GM21717 (cell line): Measurements from ENCODE around the gene CACNA1I.

Source experiments
- ATAC-seq: cut with Tn5 transposase; IDR thresholded peaks from one replicate; pipeline ENCODE4 v1.9.1; 2021; ENCODE audit warnings: mild to moderate bottlenecking, moderate library complexity; ENCODE audit not compliant: unreplicated experiment

The CACNA1I gene

DNA sequence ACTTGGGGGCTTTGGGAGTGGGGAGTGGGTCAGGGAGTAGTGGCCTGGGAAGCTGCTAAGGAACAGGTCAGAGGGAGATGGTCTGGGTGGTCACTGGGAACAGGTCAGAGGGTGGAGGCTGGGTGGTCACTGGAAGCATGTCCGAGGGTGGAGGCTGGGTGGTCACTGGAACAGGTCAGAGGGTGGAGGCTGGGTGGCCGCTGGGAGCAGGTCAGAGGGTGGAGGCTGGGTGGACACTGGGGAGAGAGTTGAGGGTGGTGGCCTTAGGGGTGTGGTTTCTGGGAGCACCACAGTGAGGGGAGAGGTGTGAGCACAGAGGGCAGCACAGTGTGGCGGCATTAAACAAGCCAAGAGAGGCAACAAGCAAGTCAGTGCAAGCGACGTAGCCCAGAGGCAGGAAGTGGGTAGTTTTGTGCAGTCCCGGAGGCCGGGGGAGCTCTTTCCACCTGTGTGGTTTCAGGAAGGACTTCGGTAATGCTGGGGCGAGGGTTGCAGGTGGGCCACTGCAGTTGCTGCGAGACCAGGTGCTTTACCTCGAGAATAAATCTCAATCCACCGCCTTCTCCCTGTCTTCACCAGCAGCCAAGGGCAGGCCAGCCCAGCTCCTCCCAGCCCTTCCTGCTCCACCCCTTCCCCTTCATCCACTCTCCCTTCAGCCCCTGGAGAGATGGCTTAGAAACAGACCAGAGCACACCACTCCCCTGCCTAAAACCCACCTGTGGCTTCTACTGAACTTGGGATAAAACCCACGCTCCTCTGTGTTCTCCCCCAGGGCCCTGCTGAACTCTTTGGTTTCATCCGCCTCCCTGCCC is 3.2 kb upstream of the CACNA1I start:
- no peak for ATAC-seq

GRCh38 chr22:39568278-39568981 is 2.1 kb upstream of the CACNA1I start:
- no peak for ATAC-seq

DNA sequence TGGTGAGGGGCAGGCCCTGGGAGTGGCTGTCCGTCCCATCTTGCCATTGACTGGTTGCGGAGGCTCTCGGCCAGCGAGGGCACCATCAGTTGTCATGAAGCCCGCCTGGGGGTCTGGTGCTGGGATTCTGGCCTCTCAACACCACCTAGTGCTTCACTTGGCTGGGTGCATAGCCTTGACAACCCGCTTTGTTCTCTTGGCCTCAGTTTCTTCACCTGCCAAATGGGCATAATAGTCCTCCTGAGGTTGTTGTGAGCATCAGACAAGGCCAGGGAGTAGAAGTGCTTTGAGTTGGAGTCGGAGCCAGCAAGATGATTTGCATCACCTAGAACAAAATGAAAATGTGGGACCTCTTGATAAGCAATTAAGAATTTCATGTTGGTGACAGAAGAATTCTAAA is 1.5 kb upstream of the CACNA1I start:
- no peak for ATAC-seq

DNA sequence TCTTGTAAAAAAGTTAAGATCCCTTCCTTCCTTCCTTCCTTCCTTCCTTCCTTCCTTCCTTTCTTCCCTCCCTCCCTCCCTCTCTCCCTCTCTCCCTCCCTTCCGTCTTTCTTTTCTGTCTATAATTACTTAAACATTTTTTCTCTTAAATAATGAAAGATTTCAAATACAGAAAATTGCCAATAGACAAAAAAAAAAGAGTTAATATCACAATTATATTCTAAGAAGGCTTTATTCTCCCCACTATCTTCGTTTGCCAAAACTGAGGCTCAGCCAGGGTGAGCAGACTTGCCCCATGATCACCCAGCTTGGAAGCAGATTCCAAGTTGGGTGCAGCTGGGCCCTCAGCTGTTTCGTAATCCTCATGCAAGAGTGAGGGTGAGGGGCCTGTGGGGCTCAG is 327 bp upstream of the CACNA1I start:
- no peak for ATAC-seq

GRCh38 chr22:39571538-39571937 is 985 bp downstream of the CACNA1I start:
- no peak for ATAC-seq

- ATAC-seq = no peak
These were observed 4.4 kb downstream of the CACNA1I start for GRCh38 chr22:39574779-39575551.

- ATAC-seq = no peak
These were observed 4.9 kb downstream of the CACNA1I start for GRCh38 chr22:39575552-39575825.

- ATAC-seq = no peak
These were observed 5.5 kb downstream of the CACNA1I start for GRCh38 chr22:39576027-39576426.

- no peak for ATAC-seq
These were observed 6.8 kb downstream of the CACNA1I start for GRCh38 chr22:39577366-39577765.

- ATAC-seq = no peak
These were observed 7.3 kb downstream of the CACNA1I start for GRCh38 chr22:39577900-39578299.

DNA sequence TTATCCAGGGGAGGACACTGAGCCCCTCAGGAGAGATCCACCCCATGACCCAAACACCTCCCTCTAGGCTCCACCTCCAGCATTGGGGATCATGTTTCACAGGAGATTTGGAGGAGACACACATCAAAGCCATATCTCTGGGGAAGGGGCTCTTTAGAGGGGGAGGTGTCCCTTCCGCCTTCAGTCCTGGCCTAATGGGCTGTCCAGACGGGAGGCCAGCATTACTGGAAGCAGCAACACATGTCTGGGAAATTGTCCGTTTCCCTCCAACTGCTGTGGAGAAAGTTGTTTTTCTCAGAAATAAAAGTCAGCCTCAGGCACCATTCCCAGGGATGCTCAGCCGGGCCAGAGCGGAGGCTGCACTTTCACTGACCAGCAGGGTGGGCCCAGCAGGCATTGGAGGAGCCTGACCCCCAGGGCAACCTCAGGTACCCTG is 9.5 kb downstream of the CACNA1I start:
- ATAC-seq = no peak

GRCh38 chr22:39580795-39581194 is 10.2 kb downstream of the CACNA1I start:
- ATAC-seq = no peak

DNA sequence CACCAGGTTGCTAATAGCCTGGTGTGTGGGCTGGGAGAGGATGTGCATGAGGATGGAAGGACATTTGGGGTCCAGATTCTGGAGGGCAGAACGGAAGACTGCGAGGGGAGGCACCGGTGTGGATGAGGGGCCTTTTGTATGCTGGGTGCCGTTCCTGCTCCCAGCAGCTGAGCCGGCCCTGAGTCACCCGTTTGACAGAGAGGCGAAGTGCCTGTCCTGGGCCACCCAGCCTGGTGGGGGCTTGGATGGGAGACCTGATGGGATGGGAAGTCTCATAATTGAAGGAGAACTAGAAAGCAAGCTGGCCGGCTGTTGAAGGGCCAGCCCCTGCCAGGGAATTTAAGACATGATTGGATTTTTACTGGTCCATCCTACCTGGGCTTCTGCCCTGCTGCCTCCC is 10.8 kb downstream of the CACNA1I start:
- no peak for ATAC-seq

DNA sequence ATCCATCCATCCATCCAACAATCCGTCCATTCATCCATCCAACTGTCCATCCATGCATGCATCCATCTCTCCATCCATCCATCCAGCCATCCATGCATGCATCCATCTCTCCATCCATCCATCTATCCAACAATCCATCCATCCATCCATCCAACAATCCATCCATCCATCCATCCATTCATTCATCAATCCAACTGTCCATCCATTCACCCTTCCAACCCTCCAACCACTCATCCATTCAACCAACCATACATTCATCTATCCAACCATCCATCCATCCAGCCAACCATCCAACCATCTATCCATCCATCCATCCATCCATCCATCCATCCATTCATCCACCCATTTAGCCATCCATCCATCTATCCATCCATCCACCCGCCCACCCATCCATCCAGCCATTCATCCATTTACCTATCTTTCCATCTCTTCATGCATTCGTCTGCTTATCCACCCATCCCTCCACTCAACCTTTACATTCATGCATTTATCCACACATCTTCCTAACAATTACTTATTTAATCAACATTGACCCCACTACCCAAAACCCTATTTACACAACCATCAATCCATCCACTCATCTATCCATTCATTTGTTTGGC is 12.6 kb downstream of the CACNA1I start:
- no peak for ATAC-seq

GRCh38 chr22:39589875-39590274 is 19.3 kb downstream of the CACNA1I start:
- no peak for ATAC-seq

GRCh38 chr22:39592081-39593065 is 21.8 kb downstream of the CACNA1I start:
- no peak for ATAC-seq

GRCh38 chr22:39593066-39593930 is 22.7 kb downstream of the CACNA1I start:
- no peak for ATAC-seq

GRCh38 chr22:39593931-39594285 is 23.4 kb downstream of the CACNA1I start:
- ATAC-seq = no peak

- ATAC-seq = no peak
These were observed 23.9 kb downstream of the CACNA1I start for GRCh38 chr22:39594411-39594810.
